Gastroesophageal sphincter (tissue), 2 donors: Measurements from ENCODE around the gene OR10AG1.

Experiments used
- EP300 ChIP-seq: sonication (generic); formaldehyde crosslinking; IDR thresholded peaks from one replicate; pipeline ENCODE4 v1.6.1; 2017; ENCODE audit warnings: antibody characterized with exemption, mild to moderate bottlenecking
- POLR2AphosphoS5 ChIP-seq: sonication (generic); formaldehyde crosslinking; IDR thresholded peaks from one replicate; pipeline ENCODE4 v1.6.1; 2017; ENCODE audit warnings: antibody characterized with exemption

DNA sequence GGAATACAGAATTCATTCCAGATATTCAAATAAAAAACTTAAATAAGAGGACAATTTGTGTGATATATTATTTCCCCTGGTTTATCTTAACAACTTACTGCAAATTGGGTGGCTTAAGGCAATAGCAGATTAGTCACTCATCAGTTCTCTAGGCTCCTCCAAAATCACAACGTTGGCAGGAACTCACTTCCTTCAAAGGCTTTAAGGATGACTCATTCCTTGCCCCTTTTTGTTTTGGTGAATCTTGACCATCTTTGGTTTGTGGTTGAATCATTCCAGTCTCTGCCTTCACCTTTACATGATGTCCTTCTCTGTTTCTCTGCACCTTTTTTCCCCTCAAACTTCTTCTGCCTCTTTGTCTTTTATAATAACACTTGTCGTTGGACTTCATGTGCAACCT is 3.4 kb downstream of the OR10AG1 start:
- no peak for TF ChIP-seq POLR2AphosphoS5
- no peak for TF ChIP-seq EP300
